Ovary (tissue), 9 donors: ENCODE data around the gene PSMA4. TPM values are rescaled to one million over a fixed set of nuclear protein-coding genes. Genes with fewer than 3 reads are reported as not detected.

Experiments used
- DNase-seq, 5 donors: peaks; one replicate each; pipeline ENCODE4 v3.0.0-alpha.2; 2019 to 2020
- H3K27ac ChIP-seq, 2 donors: fragments of 200-600 bp; one replicate each; pipeline versions ENCODE4 v1.5.1 to v1.8.0; 2019 to 2022
- H3K27me3 ChIP-seq: fragments of 200-600 bp; one replicate; pipeline ENCODE4 v1.8.0; 2022
- H3K36me3 ChIP-seq: fragments of 200-600 bp; sonication (generic); one replicate; pipeline ENCODE4 v1.5.1; 2019
- H3K4me1 ChIP-seq: one replicate; pipeline ENCODE4 v1.8.1; 2013; ENCODE audit warnings: mild to moderate bottlenecking, moderate library complexity; ENCODE audit not compliant: insufficient read depth
- H3K4me3 ChIP-seq: fragments of 200-600 bp; sonication (generic); one replicate; pipeline ENCODE4 v1.5.1; 2017
- H3K9me3 ChIP-seq, 2 donors: fragments of 200-600 bp in 1 of 2; sonication (generic) in 1 of 2; one replicate each; pipeline versions ENCODE4 v1.5.1 to v1.8.1; 2013 to 2019; ENCODE audit warnings: mild to moderate bottlenecking in 1 of 2, moderate library complexity in 1 of 2
- EP300 ChIP-seq: sonication (generic); formaldehyde crosslinking; IDR thresholded peaks from one replicate; pipeline ENCODE4 v1.6.1; 2017; ENCODE audit warnings: antibody characterized with exemption
- POLR2A ChIP-seq: fragments of 450-650 bp; IDR thresholded peaks from one replicate; pipeline ENCODE4 v1.6.1; 2017; ENCODE audit warnings: antibody characterized with exemption, mild to moderate bottlenecking, moderate library complexity
- WGBS, 3 donors: extraction: QIAGEN DNeasy Blood & Tissue Kit in 1 of 3; methylation state at CpG; one replicate each; pipeline versions ENCODE4 v1.1.5 to v1.1.7; 2013 to 2017; 5-methylcytosine and 5-hydroxymethylcytosine counted together
- intact Hi-C, 4 donors: fragments of 100-400 bp; cut with DNase I; formaldehyde crosslinking; loops; one replicate each; pipeline versions ENCODE4 v1.11.0 to v1.15.1; 2022 to 2023
- polyA plus RNA-seq, 2 donors: library from polyadenylated mRNA; stranded (reverse); fragments of 200-250 nt in 1 of 2; fragments of 350-450 nt in 1 of 2; fragmentation: Illumina TruSeq in 1 of 2; extraction: RNeasy Lipid Tissue Mini Kit (QIAGEN cat#74804) in 1 of 2; gene quantifications; one replicate each; pipeline ENCODE4 v1.2.3, GENCODE V29; 2013 to 2014
- total RNA-seq, 7 donors: library from RNA; depleted of rRNA in 2 of 7; stranded (reverse); fragments of >200 nt in 2 of 7; fragmentation: NEBNext Ultra II Directional in 3 of 7; extraction: Animal tissue kit (Norgen Biotek cat#: 25700) in 3 of 7; gene quantifications; one replicate each; pipeline versions ENCODE4 v1.1.0 to v1.2.4, GENCODE V29; 2016 to 2023
- TF ChIP-seq, protein P1 (sequence below), 3 donors: fragments of 450-650 bp in 2 of 3; fragments of 200-600 bp in 1 of 3; IDR thresholded peaks; one replicate each; pipeline versions ENCODE4 v1.5.1 to v1.8.0; 2016 to 2022; ENCODE audit warnings: antibody characterized with exemption in 3 of 3, mild to moderate bottlenecking in 1 of 3
- donor health status: DM: no; HTN: no; CAD: no; lungs with moderate emphysema.
- donor health status: DM: no; HTN: no; CAD: no.
- donor health status: Bipolar disorder and iron deficiency.
- donor health status: DM: yes; HTN: yes; CAD: no.
- donor health status: DM: no; HTN: no; CAD: no.
- donor health status: DM: yes; HTN: yes; CAD: no.

The PSMA4 gene
- total and polyA plus RNA-seq, 9 donors = 75.4 to 125 (median 108) TPM

DNA sequence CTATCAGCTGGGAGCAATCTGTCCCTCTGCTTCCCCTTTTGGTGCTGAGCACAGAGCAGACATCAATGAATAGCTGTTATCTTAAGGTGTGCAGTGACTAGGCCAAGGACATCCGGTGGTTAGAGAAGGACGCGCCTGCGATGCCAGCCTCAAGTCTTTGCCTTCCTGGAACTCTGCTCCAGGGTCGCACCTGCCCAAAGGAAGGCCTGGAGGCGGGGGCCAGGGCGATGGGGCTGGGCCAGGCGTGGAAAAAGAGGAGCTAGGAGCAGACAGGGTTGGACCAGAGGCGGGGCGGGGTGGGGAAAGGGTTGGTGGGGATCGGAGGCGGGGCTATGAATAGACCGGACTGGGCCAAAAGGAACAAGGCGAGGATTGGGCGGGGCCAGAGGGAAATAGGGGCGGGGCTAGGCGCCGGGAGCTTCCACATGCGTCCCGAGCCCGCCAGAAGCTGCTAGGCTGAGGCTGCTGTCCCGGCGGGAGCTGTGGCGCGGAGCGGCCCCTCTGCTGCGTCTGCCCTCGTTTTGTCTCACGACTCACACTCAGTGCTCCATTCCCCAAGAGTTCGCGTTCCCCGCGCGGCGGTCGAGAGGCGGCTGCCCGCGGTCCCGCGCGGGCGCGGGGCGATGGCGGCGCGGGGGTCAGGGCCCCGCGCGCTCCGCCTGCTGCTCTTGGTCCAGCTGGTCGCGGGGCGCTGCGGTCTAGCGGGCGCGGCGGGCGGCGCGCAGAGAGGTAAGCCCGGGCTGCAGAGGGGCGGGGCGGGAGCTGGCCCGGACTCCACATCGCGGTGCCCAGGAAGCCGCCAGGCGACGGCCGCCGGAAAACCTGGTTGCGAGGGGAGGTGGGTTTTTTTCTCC, 25.1 kb downstream of the PSMA4 start, which contains the start of gene CHRNA5:
Gene CHRNA5 (plus strand): TSS at position 424 of the 854 bp plus-strand sequence. CDS start 200 bp downstream, at position 624.
- H3K27me3 ChIP-seq = no peaks in the 10 kb centered on the region
- TF ChIP-seq POLR2A (no peak), EP300 (no peak)
- TF ChIP-seq, protein P1, sequence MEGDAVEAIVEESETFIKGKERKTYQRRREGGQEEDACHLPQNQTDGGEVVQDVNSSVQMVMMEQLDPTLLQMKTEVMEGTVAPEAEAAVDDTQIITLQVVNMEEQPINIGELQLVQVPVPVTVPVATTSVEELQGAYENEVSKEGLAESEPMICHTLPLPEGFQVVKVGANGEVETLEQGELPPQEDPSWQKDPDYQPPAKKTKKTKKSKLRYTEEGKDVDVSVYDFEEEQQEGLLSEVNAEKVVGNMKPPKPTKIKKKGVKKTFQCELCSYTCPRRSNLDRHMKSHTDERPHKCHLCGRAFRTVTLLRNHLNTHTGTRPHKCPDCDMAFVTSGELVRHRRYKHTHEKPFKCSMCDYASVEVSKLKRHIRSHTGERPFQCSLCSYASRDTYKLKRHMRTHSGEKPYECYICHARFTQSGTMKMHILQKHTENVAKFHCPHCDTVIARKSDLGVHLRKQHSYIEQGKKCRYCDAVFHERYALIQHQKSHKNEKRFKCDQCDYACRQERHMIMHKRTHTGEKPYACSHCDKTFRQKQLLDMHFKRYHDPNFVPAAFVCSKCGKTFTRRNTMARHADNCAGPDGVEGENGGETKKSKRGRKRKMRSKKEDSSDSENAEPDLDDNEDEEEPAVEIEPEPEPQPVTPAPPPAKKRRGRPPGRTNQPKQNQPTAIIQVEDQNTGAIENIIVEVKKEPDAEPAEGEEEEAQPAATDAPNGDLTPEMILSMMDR (IDR thresholded peaks at IDR 0.05) = no peak
- no peaks in the 10 kb centered on the region for H3K36me3 ChIP-seq
- H3K9me3 ChIP-seq = no peaks in the 10 kb centered on the region
- intact Hi-C loops = no loop called here
- H3K4me1 ChIP-seq = peaks cover 2% of the 10 kb centered on the region
- H3K27ac ChIP-seq = peak within 1 kb of the TSS in 1 of 2 donors; percentile 47
- peak; percentile 59 to 95 (median 89) for DNase-seq
- peak within 1 kb of the TSS; percentile 42 for H3K4me3 ChIP-seq
- 0 to 1% (median 0%) methylated on average over 33 to 75 of the region's 75 CpGs for WGBS, 3 donors

DNA sequence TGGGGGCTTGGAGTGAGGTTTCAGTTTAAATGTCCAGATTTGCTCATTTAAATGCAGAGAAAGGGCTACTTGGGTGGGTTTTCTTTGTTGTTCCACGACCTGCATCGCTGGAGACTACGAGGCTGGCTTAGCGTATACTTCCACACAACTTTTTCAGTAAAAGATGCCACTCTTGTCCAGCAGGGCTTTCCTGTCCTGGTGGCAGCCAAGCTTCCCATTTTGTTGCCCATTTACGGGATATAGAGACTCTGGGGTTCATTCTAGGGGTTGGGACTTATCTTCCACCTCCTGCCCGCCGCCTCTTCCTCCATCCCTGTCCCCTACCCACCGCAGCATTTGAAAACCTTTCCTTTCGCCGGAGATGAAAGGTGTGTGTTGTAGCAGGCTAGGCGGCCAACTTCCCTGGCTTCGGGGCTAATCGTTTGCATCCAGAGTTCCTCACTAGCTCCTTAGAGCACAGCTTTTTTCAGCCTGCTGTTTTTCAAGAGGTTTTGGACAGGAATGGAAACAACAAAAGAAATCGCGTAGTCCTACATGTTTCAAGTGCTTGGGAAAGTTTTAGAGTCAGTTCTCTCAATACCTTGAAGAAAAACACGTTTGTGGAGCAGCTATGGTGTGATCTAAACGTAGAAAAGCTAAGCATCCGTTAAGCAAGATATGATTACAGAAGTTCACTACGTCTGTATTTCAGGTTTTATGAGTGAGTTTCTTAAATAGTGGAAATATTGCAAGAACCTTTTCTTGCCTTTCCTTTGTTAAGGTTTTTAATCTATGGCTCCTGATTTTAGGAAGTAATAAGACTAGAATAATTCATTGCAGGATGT, 25.9 kb downstream of the PSMA4 start:
- Histone ChIP-seq H3K4me3 (peak overlapping the region; percentile 42), H3K27ac (peak overlapping the region in 1 of 2 donors; percentile 47), H3K9me3 (no peaks in the 10 kb centered on the region), H3K27me3 (no peaks in the 10 kb centered on the region), H3K4me1 (peaks cover 2% of the 10 kb centered on the region), H3K36me3 (no peaks in the 10 kb centered on the region)
- TF ChIP-seq EP300 = no peak
- TF ChIP-seq, protein P1 (IDR thresholded peaks at IDR 0.05) = no peak
- TF ChIP-seq POLR2A = no peak
- no peak for DNase-seq
- intact Hi-C loops = no loop called here
- WGBS, 3 donors = 1 to 3% (median 1%) methylated on average over 19 of the region's 19 CpGs

DNA sequence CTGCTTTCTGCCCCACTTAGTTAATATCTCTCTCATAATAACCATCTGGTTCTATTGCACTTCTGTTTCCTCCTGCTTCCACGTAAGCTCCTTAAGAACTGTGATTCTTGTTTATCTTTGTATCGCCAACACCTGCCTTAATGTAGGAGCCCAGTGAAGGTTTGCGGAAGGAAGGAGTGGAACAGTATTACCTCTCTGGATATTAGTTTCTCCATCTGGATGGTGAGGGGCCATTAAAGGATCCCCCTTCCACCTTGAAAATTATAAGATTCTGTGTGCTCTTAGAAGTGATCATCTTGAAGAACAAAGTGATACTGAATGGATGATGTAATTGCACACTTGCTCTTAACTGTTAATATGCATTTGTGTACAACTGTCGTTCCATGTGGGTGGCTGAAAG, 27.3 kb downstream of the PSMA4 start:
- DNase-seq = no peak
- Histone ChIP-seq H3K27ac (no peak overlapping the region), H3K4me3 (no peak overlapping the region), H3K9me3 (no peaks in the 10 kb centered on the region), H3K4me1 (peaks cover 2% of the 10 kb centered on the region), H3K36me3 (no peaks in the 10 kb centered on the region), H3K27me3 (no peaks in the 10 kb centered on the region)
- WGBS, 3 donors = 83 to 92% (median 87%) methylated on average over 4 of the region's 4 CpGs
- intact Hi-C loops = no loop called here
- TF ChIP-seq, protein P1 (IDR thresholded peaks at IDR 0.05) = no peak
- no peak for TF ChIP-seq POLR2A
- no peak for TF ChIP-seq EP300

DNA sequence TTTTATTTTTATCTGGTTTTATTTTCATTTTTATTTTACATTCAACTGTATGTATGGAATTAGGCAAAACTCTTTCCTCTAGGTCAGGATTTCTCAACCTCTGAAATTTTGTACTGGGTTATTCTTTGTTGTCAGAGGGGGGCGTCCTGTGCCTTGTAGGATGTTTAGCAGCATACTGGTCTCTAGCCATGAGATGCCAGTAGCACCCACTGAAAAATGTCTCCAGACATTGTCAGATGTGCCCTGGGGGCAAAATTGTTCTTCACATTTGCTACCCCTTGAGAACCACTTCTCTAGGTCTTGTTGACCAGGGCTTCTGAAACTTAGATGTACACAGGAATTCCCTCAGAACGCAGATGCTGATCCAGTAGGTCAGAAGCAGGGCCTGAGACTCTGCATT, 30.5 kb downstream of the PSMA4 start:
- H3K4me1 ChIP-seq = peaks cover 2% of the 10 kb centered on the region
- 88 to 92% (median 89%) methylated on average over 2 of the region's 2 CpGs for WGBS, 3 donors
- intact Hi-C loops = no loop called here
- TF ChIP-seq EP300 (no peak), POLR2A (no peak)
- TF ChIP-seq, protein P1 (IDR thresholded peaks at IDR 0.05) = no peak
- no peak for DNase-seq
- H3K27ac ChIP-seq = no peak overlapping the region
- no peak overlapping the region for H3K4me3 ChIP-seq
- no peaks in the 10 kb centered on the region for H3K27me3 ChIP-seq
- no peaks in the 10 kb centered on the region for H3K9me3 ChIP-seq
- H3K36me3 ChIP-seq = no peaks in the 10 kb centered on the region
